NCI-H128 (cell line): Measurements from ENCODE around the gene ESRRG.

Experiments used
- DNase-seq: peaks from one replicate; lab custom pipeline; 2025; ENCODE audit not compliant: unreplicated experiment; lab: John Stamatoyannopoulos, UW

Gene ESRRG

DNA sequence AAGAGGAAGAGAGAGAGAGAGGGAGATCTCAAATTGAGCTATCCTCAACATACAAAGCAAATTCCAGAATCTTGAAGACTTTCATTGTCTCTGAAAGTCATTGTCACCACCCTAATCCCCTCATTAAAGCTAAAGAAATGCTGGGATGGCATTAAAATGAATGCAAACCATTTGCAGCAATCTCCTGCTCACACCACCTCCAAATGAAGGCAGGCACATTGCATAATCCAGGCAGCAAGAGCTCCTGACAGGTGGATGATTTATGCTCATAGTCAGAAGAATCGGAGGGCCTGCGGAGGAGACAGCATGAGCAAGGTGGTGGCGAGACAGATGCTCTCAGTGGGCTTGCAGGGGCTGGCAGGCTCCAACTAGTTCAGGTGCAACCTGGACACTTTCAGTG is 90.2 kb downstream of the ESRRG start:
- no peak for DNase-seq

DNA sequence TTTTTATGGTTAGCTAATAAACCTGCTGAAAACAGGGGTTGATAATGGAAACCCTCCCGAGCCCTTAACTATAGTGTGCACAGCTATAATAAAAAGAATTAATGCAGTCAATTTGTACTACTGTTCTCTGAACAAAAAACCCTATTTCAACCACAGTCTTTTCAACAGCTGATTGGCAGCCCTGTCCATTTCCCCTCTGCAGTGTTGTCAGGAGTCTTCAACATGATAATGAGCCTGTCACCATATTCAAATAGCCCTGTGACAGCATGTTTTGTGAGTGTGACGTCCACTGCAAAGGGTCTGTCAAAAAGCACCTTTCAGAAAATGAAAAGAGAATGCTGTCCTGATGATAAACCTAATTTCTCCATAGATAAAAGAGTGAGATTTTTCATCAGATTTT is 92.7 kb downstream of the ESRRG start:
- no peak for DNase-seq

DNA sequence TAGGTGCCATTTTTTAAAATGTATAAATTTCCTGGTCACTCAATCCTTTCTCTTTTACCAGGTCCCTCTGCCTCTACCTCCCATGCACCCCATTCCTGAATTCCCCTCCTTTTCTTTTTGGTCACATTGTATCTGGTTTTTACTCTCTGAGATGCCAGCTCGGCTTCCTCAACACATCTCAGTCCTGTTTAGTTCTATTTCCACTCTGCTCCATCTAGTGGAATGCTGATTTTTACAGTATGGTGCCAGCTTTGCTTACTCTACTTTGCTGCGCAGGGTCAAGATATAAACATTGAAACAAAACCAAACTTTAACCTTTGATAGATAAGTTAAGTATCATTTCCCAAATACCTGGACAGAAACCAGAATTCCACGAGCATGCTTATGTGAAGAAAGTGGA is 96.0 kb downstream of the ESRRG start:
- no peak for DNase-seq

DNA sequence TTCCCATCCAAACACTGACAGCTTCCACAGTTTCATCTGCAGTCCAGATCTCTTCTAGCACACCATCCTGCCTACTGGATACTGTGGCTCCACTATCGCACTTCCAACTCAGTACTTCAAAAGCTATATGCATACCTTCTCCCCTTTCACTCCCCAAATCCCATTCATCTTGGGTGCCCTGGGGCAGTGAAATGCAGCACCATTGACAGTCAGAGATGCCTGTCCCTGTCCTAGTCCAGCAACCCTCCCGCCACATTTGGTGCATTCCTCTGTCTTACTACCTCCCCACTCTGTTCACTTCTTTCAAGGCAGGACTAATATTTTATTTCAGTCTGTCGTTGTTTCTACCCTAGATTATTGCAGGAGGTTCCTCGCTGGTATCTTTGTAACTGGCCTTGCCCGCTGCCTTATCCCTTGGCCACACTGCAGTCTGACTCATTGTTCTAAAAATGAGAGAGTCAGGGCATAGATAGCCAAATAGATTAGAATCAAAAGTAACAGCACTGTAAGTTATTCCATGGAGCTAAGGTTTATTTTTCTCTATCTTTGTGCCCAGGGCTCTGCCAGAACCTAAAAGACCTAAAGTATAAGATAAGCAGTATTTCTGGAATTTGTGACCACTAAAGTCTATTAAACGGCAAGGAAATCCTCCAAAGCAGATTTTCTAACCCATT is 96.7 kb downstream of the ESRRG start:
- DNase-seq: no peak

DNA sequence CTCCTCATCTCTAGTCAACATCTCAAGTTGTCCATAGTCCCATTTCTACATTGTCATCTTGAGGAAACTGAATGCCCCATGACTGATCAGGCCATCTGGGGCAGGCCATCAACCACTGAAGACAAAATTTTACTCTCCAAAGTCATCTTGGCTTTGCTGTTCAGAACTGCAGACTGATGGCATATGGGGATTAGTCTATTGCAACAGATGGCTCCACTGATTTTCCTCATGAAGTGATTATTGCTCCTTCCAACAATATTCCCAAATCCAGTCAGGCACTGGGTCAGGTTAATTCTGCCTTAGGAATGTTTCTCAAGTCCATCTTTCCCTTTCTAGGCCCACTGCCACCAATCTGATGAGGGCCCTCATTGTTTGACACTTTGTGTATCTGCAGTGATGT is 101.7 kb downstream of the ESRRG start:
- DNase-seq: no peak

DNA sequence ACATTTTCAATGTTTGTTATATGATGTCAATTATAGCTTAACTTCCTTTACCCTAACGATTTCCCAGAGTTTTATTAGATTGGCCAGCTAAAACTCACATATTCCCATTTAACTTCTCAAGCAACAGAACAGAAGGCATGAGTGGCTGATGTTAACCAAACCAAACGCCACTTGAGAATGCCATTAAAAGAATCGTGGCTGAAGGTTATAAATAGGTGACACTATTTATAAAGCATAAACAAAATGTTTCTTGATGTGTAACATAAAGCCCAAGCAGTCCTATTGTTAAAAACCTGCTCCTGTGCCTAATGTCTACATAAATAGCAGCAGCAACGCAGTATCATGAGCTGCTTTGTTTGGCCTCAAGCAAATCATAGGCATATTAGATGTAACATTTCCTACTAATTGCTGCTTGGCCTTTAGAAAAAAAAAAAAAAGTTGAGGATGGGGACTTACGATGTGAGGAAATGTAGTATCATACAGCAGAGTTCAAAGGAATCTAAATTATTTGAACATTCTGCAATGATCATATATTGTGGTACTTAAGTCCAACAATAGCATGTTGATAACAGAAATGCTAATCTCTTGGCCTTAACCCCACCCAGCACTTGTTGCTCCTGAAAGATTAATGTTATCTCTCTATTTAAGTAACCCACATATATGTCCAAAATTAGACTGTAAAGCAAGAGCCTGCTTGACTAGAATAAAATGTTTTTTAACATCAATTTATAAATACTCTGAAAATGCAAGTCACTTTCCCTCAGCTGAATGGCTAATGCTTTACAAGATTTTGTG is 106.0 kb downstream of the ESRRG start:
- DNase-seq: peak; percentile 17

GRCh38 chr1:216616425-216616824 is 106.8 kb downstream of the ESRRG start:
- DNase-seq: no peak

DNA sequence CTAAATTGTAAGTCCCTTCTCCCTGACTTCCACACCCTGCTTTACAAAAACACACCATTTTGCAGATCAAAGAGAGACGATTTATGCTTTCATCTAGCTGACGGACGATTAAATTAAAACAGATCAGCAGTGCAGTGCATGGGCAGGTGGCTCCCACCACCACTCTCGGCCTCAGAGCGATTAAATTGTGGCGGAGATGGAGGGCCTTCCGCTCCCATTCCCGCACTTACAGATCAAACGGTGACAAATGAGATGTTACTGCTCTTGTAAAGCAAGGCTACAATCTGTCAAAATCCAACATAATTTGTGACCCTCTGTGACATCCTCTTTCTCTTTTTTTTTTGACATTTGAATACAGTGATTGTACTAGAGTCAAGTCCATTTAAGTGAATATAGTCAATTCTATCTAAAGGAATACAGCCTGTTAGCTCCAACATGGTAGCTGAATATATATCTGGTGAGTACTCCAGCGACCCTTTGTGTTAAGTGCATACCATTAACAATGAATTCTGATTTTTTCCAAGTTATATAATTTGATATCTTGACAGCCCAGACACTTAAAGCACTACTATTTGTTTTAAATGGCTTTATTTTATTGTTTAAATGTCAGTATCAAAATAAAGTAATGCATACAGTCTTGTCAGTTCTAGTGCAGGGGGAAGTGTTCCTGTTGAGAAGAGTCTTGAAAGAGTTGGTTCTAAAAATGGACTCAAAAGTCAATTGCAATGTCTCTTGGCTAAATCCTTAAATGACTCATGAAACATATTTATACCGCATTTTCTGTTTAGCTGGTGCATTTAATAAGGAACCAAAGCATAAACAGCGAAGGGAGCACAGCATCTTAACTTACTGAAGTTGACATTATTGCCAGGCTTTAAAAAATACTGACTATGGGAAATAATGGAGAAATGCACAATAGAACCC is 109.0 kb downstream of the ESRRG start:
- DNase-seq: no peak

DNA sequence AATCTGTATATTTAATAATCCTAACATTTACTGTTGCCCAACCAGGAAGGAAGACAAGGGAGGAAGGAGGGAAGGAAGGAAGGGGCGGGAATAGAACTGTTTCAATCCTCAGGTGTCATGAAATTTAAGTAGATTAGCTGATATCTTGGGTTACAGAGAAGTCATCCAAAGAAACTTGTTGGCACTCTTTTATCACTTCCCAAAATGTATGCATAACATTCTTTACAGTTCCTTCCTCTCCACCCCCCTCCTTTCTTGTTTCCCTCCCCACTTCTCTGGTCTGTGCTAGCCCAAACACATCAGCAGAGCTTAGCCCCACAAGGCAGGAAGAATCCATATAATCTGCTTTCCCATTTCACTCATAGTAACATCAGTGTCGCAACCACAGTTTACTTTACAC is 110.9 kb downstream of the ESRRG start:
- DNase-seq: no peak

DNA sequence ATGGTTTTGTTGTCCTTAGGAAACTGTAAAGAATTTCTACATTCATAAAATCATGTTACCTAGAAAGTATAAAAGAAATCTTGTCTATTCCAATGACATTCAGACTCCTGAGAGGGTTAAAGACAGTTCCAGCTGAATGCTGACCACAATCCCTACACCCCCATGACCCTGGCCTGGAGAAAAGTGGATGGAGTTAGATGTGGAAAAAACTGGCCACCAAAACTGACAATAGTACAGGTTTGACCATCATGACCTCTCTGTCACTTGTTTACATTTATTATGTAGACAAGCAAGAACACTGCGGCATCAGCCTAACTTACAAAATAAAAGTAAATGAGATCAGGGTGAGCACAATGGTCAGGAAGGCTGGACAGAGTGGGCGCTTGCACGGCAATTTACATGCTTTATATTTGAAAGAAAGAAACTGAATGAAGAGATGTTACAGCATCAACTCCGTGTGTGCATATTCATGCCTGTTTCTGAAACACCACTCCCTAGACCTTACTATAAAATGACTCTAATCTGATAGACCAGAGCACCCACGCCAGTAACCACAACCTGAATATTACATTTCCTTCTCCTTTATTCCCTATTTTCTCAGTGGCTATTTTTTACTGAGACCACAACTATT is 116.0 kb downstream of the ESRRG start:
- no peak for DNase-seq

DNA sequence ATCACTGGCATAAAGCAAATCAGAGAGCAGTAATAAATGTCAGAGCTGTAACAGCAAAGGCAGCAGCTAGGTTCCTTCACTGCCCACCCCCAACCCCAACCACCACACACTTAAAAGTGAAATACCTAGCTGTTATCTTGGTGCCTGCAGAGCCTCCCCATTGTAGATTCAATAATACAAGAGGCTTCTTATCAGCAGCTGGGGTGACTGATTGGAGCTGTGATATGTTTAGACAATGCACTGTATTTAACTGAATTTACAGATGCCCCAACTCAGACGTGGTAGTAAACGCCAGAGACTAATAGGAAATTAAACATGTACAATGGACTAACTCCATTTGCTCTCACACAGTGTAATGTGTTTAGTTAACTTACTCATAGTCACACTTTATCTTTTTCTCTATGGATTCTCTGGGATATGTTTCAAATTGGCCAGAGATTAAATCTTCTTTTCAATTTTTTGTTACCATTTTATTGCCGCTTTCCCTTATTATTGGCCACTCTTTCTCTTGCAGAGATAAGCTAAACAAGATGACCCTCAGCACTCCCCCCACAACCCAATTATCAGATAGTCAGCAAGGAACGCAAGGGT is 117.1 kb downstream of the ESRRG start:
- no peak for DNase-seq

GRCh38 chr1:216604771-216605170 is 118.5 kb downstream of the ESRRG start:
- no peak for DNase-seq

DNA sequence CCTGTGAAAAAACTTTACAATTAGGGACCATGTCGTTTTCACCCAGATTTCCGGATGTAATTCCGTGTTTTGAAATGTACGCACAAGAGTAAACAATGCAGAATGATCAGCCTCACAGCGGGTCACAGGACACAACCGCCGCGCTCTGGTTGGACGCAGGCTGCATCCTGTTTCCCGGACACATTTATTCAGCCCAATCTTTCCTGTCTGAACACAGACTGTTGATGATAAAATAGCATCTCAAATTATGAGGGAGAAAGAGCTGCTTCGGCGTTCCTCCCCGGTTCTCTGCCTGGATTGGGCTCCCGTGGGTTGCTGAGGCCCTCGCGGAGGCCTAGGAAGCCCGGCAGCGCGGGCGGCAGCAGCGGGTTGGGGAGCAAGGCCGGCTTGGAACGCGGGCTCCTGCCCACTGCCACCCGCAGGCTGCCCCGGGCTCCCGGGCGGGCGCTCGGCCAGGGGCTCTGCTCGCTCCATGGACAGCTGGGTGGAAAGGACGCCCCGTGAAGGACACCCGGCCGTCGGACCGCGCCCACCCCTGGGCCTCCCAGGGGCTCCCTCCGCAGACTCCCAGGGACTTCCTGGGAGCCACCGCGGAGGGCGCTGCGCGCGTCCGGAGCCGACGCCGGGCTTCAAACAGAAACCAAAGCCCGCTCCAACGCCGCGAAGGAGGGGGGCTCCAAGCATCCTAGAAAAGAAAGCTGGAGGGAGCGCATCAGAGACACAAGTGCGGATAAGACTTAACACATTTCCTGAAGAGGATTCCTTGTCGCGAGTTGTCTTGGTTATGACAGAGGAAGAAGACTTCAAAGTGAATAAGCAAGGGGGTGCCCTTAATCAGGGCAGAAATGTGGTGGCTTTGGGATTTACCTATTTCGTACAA is 122.3 kb downstream of the ESRRG start:
- DNase-seq: peak; percentile 45

DNA sequence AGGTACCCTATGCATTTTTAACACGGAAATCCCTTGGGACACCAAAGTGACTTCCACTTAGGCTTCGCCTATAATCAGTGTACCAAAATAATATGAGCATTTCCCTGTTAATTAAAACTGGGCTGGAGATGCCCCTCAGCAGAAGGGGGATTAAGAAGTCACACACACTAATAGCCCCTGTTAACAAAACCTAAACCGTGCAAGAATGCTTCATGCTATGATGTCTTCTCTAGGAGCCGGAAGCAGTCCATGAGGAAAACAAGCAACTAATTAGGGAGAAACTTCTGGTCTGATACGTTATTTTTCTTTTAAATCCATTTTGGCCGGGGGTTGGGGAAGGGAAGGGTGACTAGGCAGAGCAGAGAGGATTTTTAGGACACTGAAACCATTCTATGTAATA is 123.4 kb downstream of the ESRRG start:
- DNase-seq: no peak

- DNase-seq: no peak
Observed at GRCh38 chr1:216598448-216598847, 124.8 kb downstream of the ESRRG start.

DNA sequence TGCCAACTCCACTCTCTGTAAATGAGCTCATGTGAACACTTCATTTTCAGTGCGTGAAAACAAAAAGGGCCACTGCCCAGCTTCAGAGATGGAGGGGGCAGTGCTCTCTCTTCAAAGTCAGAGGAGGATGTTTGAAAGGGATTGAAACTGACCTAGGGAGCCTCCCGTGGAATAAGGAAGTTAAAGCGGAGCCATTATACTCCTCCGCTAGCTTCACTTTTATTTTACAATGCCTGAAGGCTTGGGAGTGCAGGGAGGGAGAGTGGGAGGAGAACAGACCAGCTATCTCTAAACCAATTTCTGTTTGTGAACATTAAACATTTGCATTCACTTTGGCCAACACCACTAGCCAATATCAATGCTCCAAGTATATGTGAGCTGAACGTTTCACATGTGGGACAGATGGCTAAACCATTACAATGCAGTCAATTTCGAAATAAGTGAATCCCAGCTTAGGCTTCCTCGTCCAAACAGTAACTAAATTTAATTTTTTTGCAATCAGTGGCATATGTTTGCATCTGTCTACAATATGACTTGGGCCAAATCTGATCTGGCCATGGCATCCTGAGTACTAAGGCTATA is 126.9 kb downstream of the ESRRG start:
- no peak for DNase-seq

GRCh38 chr1:216587715-216588114 is 135.5 kb downstream of the ESRRG start:
- no peak for DNase-seq

DNA sequence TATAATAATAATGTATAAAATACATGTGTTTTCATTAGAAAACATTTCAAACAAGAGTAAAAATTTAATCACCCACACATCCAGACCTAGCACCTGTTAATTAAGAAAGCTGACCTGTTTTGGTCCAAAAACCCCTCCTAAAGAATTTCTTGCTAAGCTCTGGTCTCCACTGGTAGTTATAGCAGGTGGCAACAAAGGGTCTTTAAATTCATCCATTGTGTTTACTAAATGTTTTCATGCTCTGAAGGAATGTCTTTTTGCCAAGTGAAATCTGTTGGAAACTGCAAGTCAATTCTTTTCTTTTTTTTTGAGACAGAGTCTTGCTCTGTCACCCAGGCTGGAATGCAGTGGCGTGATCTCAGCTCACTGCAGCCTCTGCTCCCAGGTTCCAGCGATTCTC is 141.1 kb downstream of the ESRRG start:
- DNase-seq: no peak

- DNase-seq: no peak
Observed at GRCh38 chr1:216580538-216581057, 142.6 kb downstream of the ESRRG start.
